ENCODE measurements around the gene ENPP7.

ENPP7 gene, protein sequence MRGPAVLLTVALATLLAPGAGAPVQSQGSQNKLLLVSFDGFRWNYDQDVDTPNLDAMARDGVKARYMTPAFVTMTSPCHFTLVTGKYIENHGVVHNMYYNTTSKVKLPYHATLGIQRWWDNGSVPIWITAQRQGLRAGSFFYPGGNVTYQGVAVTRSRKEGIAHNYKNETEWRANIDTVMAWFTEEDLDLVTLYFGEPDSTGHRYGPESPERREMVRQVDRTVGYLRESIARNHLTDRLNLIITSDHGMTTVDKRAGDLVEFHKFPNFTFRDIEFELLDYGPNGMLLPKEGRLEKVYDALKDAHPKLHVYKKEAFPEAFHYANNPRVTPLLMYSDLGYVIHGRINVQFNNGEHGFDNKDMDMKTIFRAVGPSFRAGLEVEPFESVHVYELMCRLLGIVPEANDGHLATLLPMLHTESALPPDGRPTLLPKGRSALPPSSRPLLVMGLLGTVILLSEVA

DNA sequence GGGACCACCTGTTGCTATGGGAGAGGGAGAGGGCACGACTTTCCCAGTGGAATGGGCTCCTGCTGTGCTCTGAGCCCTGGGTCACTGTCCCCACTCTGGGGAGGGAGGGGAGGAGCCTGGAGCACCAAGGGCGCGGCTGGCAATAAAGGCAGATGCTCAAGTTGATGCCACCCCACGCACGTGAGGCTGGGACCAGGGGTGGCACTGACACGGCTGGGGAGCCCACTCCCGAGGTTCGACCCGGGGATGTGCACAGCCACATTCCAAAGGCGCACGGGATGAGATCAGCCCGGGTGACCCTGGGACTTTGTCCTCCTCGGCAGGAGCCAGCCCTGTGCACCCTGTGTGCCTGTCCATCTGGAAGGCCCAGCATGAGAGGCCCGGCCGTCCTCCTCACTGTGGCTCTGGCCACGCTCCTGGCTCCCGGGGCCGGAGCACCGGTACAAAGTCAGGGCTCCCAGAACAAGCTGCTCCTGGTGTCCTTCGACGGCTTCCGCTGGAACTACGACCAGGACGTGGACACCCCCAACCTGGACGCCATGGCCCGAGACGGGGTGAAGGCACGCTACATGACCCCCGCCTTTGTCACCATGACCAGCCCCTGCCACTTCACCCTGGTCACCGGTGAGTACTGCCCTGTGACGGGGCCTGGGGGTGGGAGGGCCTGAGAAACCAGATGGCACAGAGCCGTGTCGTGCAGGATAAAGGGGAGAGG is at the start of gene ENPP7:
Gene ENPP7, plus strand, starts transcription at position 175 of the 715 bp plus-strand sequence. Its CDS starts 197 bp downstream, at position 372.
- DNase-seq (ENCODE audit: low read depth) = no peak

DNA sequence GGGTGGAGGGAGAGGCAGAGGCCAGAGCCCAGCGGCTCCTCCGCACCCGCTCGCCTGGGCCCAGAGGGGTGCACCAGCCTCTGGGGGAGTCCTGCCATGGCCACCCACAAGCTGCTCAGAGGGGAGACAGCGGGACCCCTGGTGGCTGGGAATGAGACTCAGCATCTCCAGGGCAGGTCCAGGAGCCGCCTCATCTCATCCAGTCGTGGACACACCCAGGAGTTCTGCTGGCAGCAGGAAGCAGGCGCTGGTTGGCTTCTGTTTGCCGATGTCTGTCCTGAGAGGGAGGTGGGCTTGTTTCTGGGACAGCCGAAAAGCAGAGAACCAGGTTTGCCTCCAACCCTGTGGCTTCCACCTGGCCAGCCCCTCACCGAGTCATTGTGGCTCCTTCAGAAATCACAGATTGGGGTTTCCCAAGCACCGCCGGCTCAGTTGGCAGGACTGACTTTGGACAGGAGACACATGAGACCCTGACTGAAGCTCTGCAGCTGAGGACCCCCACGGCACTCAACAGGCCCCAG is 49.6 kb upstream of the ENPP7 start:
- no peak for DNase-seq (ENCODE audit: low read depth)

DNA sequence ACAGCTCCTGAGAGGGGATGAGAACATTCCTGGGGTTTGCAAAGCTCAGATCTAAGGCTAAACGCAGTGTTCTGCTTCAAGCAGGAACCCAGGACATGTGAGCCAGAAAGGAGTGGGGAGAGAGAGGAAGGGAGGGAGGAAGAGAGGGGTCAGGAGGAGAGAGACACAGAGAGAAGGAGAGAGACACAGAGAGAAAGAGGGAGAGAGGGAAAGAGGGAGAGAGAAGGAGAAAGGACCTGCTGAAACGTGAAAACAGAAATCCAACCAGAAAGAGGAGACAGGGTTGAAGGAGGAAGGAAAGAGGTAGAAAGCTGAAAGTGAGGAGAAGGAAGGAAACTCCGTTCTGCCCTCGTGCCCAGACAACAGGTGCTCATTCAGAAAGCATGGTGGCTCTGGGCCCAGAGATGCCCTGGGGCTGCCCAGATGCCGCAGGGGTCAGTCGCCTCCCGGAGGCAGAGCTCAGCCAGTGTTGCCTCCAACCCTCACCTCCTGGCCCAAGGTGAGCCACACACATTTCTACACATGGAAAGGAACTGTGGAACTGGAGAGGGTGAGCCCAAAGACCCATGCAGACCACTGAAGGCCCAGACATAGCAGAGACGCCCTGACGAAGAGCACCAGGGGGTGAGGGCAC is 49.0 kb upstream of the ENPP7 start:
- no peak for DNase-seq (ENCODE audit: low read depth)

DNA sequence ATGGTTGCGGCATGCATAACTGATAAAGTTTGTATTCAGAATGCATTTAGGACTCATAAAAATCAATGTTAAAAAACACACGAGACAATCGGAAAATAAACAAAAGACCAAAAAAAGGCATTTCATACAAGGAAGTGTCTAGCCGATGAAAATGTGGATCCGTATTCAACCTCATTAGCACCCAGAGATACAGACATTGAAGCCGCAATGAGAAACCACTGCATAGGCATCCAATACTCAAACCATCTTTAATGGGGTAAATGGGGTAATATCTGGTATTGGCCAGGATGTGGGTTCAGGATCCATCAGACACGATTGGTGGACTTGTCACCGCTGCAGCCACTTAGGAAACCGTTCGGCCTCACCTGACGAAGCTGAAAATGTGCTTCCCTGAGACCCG is 47.4 kb upstream of the ENPP7 start:
- DNase-seq (ENCODE audit: low read depth) = no peak

DNA sequence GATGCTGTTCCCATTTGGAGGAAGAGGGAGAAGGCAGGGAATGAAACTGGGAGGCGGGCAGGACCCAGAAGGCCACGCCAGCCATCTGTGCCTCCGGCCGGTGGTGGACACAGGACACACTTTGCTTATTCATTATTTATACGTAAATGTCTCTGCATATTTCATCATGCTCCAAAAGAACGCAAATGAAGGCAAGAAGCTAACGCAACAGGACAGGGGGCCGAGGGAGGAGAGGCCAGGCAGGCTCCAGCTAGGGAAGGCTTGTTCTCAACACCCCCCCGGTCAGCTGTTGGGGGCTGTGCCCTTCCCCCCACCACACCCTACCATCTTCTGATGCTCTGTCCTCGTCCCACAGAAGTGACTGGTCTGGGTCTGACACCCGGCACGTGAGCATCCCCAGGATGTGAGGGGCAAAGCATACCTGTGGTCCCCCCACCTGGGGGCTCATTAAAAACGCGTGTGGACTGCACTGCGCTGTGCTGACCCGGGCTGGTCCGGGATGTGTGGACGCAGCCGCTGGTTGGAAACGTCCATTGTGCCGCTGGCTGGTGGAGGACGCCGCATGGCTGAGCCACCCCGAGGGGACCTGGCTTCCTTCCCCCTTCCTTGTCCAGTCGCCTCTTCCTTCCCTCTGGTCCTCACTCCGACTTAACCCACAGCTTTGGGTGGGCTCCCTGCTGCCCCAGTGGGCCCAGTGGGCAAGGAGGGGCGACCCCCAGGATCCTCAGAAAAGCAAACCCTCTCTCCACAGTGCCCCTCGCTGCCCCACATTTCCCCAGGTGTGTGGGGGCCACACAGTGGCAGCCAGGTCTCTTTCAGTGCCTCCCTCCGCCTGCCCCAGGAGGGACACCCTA is 46.4 kb upstream of the ENPP7 start:
- no peak for DNase-seq (ENCODE audit: low read depth)

DNA sequence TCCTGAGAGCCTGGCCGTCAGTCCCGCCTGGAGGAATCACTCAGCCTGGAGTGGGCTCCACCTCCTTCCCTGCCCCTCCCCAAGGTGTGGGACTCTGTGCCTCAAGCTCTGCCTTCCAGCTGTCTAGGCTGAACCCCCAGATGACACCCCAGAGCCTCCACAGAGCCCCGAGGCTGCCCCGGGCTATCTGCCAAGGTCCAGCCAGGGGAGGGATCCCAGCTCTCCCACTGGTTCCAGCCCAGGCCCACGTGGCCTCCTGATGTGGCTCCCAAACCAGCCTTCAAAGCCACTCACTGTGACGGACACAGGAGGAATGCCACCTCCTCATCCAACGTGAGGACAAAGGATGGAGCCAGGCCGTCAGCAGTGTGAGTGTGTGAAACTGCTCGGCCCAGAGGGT is 45.6 kb upstream of the ENPP7 start:
- no peak for DNase-seq (ENCODE audit: low read depth)

DNA sequence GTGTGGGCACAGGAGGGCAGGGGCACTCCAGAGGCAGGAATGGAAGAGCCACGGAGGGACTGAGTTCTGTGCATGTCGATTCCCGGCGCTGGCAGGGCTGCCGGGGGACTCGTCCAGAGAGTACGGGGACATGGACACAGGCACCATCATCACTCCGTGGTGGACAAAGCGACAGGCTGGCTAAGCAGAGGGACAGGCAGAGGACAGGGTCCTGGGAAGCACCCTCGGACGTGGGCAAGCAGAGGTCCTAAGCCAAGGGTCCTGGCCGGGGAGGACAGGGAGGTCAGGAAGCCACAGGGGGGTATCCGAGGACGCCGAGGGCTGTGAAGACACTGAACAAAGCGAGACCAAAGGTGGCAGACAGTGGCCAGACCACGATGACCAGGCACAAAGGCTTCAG is 44.3 kb upstream of the ENPP7 start:
- no peak for DNase-seq (ENCODE audit: low read depth)

DNA sequence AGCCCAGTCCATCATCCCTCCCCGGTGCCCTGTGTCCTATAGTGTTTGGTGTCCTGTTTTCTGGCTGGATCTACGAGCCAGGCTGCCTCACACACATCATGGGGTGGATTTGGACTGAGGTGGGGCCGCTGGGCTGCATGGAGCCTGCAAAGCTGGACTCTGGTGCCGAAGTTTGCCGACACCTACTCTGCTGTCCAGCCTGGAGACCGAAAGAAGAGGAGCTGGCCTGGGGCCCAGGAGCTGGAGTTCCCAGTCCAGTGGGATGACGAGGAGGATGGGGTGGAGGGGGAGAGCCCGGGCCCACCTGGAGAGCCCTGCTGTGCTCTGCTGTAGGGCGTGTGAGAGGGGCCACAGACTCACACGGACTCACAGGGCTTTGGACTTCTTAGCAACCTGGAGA is 40.3 kb upstream of the ENPP7 start:
- no peak for DNase-seq (ENCODE audit: low read depth)

DNA sequence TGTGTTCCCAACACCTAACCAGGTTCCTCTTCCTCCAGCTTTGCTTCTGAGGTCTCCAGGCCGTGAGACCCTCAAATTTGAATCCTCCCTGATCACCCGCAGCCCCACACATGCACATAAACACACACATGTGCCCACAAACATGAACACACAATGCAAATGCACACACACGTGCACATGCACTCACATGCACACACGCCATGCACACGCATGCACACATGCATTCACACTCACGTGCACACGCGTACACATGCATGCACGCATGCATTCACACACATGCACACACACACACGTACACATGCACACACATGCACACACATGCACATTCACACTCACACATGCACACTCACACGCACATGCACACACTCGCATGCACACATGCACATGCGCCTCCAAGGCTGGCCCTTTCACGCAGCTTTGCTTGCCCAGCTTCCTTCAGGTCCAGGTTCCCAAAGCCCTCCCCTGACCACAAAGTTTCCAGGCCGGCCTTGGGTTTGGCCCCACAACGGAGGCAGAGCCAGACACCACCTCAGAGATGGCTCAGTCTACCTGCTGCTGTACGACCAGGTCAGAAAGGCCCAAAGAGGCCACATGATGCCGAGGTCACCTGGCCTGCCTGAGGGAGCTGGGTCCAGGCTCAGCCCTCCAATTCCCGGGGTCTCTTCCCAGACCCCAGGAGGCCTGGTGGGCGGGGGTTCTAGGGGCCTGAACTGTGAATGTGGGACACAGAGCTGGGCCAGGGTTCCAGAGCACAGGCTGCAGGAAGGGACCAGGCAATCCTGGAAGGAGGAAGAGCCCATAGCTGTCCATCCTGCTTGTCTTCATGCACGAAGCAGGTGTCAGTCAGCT is 39.5 kb upstream of the ENPP7 start:
- no peak for DNase-seq (ENCODE audit: low read depth)

DNA sequence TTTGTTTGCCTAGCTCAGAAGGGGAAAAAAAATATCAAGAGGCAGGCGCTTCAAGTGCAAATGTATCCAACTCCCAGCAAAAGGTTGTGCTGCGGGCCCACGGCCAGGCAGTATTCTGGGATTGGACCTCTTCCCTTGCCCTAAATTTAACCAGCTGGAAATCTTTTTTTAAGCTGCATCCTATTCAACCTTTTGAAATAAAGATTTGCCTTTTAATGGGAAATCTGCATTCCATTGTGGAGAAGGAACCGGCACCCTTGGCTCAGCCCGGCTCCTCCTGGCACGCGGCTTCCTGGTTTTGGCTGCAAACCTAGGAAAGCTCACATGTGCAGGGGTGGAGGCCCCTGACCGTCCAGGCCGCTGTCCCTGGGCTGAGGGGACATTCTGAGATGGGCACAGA is 38.8 kb upstream of the ENPP7 start:
- DNase-seq (ENCODE audit: low read depth) = no peak

DNA sequence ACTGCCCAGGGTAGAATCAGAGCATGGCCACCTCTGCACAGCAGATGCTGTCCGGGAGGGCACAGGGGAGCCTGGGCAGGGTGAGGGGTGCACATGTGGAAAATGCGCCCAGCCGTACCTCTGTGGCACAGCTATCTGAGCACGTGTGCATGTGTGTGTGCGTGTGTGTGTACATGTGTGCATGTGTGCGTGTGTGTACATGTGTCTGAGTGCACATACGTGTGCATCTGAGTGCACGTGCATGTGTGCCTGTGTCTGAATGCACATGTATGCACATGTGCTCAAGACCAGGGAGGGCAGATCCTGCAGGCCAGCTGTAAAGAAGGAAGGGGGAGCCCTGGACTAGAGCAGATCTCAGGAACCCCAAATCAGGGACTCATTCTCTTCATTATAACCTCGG is 37.3 kb upstream of the ENPP7 start:
- DNase-seq (ENCODE audit: low read depth) = no peak

DNA sequence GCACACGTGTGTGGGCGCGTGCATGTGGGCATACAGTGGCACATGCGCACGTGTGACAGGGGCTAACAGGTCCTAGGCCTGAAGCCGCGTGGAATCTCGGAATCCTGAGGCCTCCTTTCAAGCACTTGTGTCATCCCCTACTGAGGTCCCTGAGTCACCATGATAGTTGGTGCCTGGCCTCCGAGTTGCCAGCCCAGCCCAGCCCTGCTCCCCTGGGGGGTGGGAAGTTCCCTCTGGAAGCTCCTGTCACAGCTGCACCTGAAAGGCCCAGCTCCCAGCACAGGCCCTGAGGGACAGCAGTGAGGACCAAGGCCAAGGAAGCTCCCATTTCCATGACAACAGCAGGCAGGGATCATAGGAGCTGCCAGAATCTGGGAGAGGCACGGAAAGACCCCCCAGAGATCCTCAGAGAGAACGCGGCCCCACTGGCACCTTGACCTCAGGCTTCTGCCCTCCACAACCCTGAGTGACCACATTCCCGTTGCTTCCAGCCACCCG is 35.4 kb upstream of the ENPP7 start:
- no peak for DNase-seq (ENCODE audit: low read depth)

DNA sequence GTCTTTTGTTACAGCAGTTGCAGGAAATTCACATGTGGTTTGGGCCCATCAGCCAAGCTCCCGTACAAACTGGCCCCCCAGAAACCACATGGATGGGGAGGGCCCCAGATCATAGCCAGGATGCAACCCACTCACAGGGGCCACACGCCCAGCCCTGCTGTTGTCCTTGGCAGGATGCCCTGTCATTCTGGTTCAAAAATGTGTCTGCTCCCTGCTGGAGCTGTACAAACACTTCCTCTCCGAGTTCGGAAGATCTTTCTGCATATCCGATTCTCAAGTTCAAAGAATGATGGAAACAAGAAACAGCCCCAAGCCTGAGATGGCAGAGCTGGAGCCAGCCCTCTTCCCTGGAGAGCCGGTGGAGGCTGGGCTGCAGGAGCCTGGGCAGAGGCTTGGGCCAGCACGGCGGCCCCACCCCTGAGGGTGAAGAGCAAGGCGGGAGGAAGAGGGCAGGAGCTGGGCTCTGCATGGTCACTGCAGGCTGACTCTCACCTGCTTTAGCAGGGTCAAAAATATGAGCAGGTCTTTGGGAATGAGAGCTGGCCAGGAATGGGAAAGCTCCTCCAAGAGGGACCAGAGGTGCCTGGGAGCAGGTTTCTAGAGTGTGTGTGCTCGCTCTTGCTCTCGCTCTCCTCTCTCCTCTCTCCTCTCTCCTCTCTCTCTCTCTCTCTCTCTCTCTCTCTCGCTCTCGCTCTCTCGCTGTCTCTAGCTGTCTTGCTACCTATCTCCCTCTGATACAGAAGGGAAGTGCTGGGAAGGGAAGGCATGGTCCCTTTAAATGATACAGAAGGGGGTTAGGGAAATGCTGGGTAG is 34.7 kb upstream of the ENPP7 start:
- DNase-seq (ENCODE audit: low read depth) = no peak

DNA sequence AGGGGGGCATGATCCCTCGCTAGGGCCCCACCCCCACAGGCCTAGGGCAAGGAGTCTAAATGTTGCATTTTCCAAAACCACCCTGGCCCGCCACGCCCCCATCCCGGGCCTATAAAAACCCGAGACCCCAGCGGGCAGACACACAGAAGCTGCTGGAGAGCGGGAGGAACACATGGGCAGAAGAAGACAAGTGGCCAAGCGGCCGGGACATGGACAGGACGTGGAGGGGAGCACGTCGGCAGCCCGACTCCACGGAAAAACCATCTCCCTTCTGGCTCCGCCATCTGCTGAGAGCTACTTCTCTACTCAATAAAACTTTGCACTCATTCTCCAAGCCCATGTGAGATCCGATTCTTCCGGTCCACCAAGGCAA is 34.1 kb upstream of the ENPP7 start:
- no peak for DNase-seq (ENCODE audit: low read depth)

DNA sequence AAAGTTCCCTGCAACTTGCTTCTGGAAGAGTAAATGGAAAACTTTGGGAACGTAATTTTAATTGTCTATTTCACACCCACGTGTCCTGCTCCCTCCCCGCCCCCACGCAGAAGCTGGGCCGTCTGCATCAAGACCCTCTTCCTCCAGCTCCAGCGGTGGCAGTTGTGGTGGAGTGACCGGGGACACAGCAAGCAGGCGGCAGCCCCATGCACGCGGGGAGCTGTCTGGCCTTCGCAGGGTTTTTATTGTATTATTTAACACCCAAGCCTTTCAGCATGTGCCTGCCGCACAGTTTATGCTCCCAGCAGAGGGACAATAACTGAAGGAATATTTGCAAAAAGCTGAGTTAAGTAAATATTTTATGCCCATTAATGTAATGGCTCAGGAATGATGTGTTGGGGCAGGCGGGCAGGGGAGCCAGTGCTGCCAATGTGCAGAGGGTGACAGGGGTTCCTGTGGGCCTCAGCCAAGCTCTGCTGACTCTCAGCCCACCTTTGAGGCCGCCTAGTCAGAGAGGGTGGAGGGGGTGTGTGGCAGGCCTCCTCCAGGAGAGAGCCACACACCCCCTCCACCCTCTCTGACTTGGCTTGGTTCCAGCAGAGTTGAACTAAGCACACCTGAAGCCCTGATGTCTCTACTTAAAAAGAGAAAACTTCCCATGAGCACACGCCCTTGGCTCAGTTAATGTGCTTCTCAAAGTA is 32.4 kb upstream of the ENPP7 start:
- DNase-seq (ENCODE audit: low read depth) = no peak

DNA sequence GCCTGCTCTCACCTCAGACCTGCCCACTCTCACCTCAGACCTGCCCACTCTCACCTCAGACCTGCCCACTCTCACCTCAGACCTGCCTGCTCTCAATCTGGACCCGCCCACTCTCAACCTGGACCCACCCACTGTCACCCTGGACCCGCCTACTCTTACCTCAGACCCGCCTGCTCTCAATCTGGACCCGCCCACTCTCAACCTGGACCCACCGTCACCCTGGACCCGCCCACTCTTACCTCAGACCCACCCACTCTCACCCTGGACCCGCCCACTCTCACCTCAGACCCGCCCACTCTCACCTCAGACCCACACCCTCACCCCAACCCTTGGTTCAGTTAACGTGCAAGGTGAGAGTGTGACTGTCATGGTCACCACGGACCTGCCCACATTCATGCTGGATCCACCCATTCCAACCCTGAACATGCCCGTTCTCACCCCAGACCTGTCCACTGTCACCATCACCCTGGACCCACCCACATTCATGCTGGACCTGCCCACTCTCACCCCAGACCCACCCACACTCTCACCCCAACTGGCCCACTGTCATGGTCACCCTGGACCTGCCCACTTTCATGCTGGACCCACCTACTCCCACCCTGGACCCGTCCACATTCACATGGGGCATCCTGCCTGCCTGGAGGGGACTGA is 31.2 kb upstream of the ENPP7 start:
- no peak for DNase-seq (ENCODE audit: low read depth)

DNA sequence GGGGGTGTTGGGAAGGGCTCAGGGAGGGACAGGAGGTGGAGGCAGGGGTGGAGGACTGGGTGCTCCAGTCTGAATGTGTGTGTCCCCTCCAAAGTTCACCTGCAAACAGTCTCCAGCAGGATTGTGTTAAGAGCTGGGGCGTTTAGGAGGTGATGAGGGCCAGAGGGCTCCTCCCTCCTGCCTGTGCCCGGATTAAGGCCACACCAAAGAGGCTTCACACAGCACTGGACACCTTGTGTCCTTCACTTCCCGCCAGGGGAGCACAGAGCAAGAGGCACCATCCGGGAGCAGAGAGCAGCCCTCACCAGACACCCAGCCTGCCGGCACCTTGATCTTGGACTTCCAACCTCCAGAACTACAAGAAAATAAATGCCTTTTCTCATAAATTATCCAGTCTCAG is 30.2 kb upstream of the ENPP7 start:
- DNase-seq (ENCODE audit: low read depth) = no peak

DNA sequence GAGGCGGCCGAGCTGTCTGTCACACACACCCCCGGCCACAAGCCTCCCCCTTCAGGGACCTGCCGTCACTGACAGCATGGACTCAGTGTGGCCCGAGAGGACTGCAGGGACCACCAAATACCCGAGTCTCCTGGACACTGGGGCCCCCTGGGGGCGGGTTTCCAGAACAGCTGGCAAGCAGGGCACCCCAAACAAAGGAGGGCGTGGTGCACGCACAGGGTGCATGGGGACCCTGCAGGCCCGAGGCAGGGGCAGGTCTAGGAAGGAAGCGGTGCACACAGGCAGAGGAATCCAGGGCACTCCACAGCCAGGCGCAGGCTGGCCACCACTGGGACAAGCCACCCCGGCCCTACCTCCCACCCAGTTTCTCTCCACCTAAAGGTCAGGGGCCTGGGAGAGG is 28.7 kb upstream of the ENPP7 start:
- DNase-seq (ENCODE audit: low read depth) = no peak

Measured in activated T-helper 1 cell treated with Interleukin-2 at 50 U/mL for 16 hours (primary cell).